OCI-LY1 (cell line): ENCODE data around the gene SPOCD1.

Source experiments
- CTCF ChIP-seq: fragments of 200-600 bp; sonication (generic), shearing (Covaris generic); IDR thresholded peaks from 2 replicates; pipeline ENCODE4 v1.5.1; 2017; ENCODE audit warnings: mild to moderate bottlenecking, antibody characterized with exemption, low read length, moderate library complexity, mixed read lengths
- EZH2 ChIP-seq: fragments of 200-600 bp; sonication (generic), shearing (Covaris generic); IDR thresholded peaks from 2 replicates; pipeline ENCODE4 v1.8.0; 2017; ENCODE audit warnings: borderline replicate concordance, mixed run types, mild to moderate bottlenecking, antibody characterized with exemption, low read length, moderate library complexity, mixed read lengths

- no peak for TF ChIP-seq CTCF
- TF ChIP-seq EZH2 = no peak
Observed at GRCh38 chr1:31797216-31797615, 18.6 kb downstream of the SPOCD1 start.
